Measurements from ENCODE around the gene ARID4B.

- TF ChIP-seq REST (IDR thresholded peaks at IDR 0.05; ENCODE audit: borderline replicate concordance): no peak
- no peak for TF ChIP-seq CTCF (IDR thresholded peaks at IDR 0.05; ENCODE audit: poor library complexity, severe bottlenecking)
- no peak for TF ChIP-seq POLR2AphosphoS5 (IDR thresholded peaks at IDR 0.05)
These were observed 68.7 kb downstream of the ARID4B start for GRCh38 chr1:235259133-235259778.

All from neural cell (in vitro differentiated cells).